ENCODE measurements around the gene BYSL.

The BYSL gene

DNA sequence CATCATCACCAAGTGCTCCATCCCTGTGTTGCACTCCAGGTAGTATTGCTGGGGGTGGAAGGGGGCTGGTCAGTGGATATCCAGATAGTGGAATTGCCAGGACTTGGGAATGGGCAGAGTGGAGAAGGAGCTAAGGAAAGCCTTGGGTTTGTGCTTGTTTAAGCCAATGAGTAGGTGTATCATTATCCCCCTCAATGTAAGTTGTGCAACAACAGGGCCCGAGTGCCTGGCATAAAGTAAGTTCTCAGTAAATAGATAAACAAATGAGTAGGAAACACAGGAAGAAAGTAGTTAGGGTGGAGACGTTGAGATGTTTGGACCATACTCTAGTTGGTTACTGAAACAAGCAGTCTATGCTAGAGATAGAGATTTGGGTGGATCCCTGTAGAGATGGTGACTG, 10.5 kb downstream of the BYSL start:
- in situ Hi-C loops (cut with MboI; ENCODE audit: low sequenced_read_pairs): no loop called here
- no peaks in the 10 kb centered on the region for H3K9me3 ChIP-seq
- H3K36me3 ChIP-seq (replicated peaks): peaks cover 100% of the 10 kb centered on the region

DNA sequence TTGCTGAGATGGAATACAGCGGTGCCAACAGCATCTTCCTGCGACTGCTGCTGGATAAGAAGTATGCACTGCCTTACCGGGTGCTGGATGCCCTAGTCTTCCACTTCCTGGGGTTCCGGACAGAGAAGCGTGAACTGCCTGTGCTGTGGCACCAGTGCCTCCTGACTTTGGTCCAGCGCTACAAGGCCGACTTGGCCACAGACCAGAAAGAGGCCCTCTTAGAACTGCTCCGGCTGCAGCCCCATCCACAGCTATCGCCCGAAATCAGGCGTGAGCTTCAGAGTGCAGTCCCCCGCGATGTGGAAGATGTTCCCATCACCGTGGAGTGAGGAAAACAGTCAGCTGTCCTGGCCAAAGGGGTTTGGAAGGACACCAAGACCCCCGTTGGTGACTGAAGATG, 11.1 kb downstream of the BYSL start:
- Histone ChIP-seq H3K27me3 (ENCODE audit: low read depth) (no peaks in the 10 kb centered on the region), H3K36me3 (replicated peaks) (peaks cover 100% of the 10 kb centered on the region), H3K4me1 (0 out of 2 replicates have a peak, but pooled peaks cover 2% of the 10 kb centered on the region), H3K9me3 (no peaks in the 10 kb centered on the region), H3K4me3 (no peak overlapping the region)
- in situ Hi-C loops (cut with MboI; ENCODE audit: low sequenced_read_pairs): no loop called here
- peak in 1 of 2 experiments; percentile 0 for DNase-seq (ENCODE audit: low spot score in 2 of 2)

More for the DNA sequence above, 10.5 kb downstream of the BYSL start:
- DNase-seq (ENCODE audit: low spot score in 2 of 2): peak in 1 of 2 experiments; percentile 1
- Histone ChIP-seq H3K4me3 (no peak overlapping the region), H3K4me1 (0 out of 2 replicates have a peak, but pooled peaks cover 2% of the 10 kb centered on the region), H3K27me3 (ENCODE audit: low read depth) (no peaks in the 10 kb centered on the region)

DNA sequence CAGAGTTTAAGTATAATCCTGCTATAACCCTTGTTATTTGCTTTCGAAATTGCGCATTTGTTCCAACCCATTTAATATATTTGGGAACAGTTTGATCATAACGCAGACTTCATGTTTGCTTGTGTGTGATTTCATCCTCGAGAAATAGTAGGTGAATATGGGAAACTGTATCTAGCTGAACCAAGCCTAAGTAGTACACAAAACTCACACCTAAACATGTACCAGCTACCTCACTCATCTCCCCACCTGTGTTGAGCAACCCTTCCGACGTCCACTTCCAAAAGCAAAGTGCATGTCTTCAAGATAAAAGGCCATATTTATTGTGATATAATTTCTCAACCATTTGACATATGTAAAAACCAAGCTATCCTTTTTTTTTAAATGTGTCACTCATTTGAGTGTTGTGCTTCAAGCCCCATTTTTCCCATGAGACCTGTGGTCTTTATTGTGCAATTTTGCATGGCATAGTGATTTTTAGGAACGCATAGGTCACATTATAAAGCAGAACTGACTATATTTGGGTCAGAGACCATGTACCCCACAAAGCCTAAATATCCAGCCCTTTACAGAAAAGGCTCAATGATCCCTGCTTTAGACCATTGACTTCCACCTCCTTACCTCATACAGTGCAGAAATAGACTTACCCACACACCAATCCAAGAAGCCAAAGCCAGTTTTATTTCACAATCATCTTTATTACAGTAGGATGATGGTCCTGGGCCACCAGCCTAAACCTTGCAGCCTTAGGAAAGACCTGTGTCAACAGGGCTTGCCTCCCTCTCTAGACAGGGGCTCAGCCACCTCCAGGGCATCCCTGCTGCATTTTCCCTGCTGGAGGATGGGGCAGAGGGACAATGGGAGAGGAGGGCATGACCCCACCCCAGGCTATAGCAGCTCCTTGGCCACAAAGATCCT, 13.2 kb downstream of the BYSL start:
- Histone ChIP-seq H3K36me3 (replicated peaks) (peaks cover 90% of the 10 kb centered on the region), H3K27me3 (ENCODE audit: low read depth) (no peaks in the 10 kb centered on the region), H3K4me1 (peaks cover 5% of the 10 kb centered on the region), H3K4me3 (no peak overlapping the region), H3K9me3 (no peaks in the 10 kb centered on the region)
- DNase-seq (ENCODE audit: low spot score in 2 of 2): peak in 1 of 2 experiments; percentile 2
- in situ Hi-C loops (cut with MboI; ENCODE audit: low sequenced_read_pairs): loop anchor here (5.0 kb wide), 1 partner anchor 113 kb away; no protein-coding TSS in a partner anchor

DNA sequence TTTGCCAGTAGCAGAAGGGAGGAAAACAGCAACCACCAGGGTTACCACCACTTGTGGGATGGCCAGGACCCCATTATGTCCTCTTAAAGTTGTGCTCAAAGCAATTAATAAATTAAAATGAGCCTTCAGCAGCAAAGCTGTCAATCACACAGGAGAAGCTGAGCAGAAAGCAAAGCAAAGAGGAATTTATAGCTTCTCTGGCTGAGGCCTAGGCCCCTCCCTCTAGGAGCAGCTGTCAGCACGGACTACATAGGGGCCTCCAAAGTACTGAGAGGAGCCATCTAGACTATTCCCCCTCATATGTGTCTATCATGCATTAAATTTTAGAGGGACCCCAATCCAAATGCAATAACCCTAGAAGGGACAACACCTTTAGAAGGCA, 13.9 kb downstream of the BYSL start:
- DNase-seq (ENCODE audit: low spot score in 2 of 2): peak in 1 of 2 experiments; percentile 2
- Histone ChIP-seq H3K27me3 (ENCODE audit: low read depth) (no peaks in the 10 kb centered on the region), H3K9me3 (no peaks in the 10 kb centered on the region), H3K36me3 (replicated peaks) (peaks cover 83% of the 10 kb centered on the region), H3K4me1 (peaks cover 12% of the 10 kb centered on the region), H3K4me3 (no peak overlapping the region)
- in situ Hi-C loops (cut with MboI; ENCODE audit: low sequenced_read_pairs): loop anchor here (5.0 kb wide), 1 partner anchor 112 kb away; no protein-coding TSS in a partner anchor

DNA sequence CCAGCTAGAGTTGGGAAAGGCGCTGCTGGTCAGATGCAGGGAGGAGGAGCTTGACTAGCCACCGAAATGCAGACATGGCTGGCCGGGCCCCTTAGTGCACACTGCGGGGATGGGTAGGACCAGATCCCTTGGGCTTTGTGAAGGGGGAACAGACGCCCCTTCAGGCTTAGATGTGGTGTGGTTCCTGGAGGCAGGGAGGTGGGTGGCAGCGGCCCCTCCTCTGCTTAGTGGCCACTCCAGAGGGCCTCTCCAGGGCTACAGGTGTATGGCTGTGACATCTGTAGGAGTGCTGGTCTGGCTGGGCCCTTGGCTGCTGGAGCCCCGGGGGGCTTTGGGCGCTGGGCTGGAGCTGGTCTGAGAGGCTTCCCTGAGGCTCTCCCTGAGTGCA, 14.4 kb downstream of the BYSL start:
- no peaks in the 10 kb centered on the region for H3K27me3 ChIP-seq (ENCODE audit: low read depth)
- in situ Hi-C loops (cut with MboI; ENCODE audit: low sequenced_read_pairs): loop anchor here (5.0 kb wide), 1 partner anchor 112 kb away; no protein-coding TSS in a partner anchor
- H3K4me1 ChIP-seq: peaks cover 12% of the 10 kb centered on the region
- H3K4me3 ChIP-seq: no peak overlapping the region
- H3K9me3 ChIP-seq: no peaks in the 10 kb centered on the region
- peaks cover 78% of the 10 kb centered on the region for H3K36me3 ChIP-seq (replicated peaks)
- no peak for DNase-seq (ENCODE audit: low spot score in 2 of 2)

DNA sequence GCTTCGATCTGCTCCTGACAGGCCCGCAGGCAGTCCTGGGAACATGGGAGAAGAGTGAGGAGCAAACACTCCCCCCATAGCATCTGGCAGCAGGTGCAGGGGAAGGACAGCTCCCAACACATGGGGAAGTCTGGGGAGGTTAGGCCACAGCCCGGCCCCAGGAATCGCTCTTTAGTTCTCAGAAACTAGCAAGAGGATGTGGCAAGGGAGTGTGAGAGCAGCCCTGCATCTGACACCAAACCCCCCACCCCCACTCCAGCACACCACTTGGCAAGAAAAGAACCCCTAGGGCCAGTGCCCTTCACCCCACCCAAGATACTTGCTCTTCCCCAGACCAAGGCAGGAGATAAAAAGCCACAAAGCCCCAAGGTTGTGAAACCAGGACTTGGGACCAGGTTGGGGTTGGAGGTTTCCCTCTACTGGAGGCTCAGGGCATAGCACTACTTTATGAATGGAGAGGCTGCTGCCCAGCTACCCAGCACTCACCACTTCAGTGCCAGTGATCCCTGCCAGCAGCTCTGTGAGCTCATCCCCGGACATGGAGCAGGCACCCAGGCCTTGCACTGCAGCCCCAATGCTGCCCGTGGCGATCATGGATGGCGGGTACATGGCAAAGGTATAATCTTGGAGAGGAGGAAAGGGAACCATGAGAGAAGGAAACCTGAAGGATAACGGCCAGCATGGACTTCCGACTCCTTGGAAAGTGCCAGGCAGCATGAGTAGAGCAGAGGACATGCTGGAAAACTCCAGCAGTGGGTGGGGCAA, 15.0 kb downstream of the BYSL start:
- H3K9me3 ChIP-seq: no peaks in the 10 kb centered on the region
- no peak overlapping the region for H3K4me3 ChIP-seq
- in situ Hi-C loops (cut with MboI; ENCODE audit: low sequenced_read_pairs): loop anchor here (5.0 kb wide), 1 partner anchor 111 kb away; no protein-coding TSS in a partner anchor
- H3K27me3 ChIP-seq (ENCODE audit: low read depth): no peaks in the 10 kb centered on the region
- DNase-seq (ENCODE audit: low spot score in 2 of 2): peak; percentile 65 to 80
- peaks cover 12% of the 10 kb centered on the region for H3K4me1 ChIP-seq
- H3K36me3 ChIP-seq (replicated peaks): peaks cover 73% of the 10 kb centered on the region

DNA sequence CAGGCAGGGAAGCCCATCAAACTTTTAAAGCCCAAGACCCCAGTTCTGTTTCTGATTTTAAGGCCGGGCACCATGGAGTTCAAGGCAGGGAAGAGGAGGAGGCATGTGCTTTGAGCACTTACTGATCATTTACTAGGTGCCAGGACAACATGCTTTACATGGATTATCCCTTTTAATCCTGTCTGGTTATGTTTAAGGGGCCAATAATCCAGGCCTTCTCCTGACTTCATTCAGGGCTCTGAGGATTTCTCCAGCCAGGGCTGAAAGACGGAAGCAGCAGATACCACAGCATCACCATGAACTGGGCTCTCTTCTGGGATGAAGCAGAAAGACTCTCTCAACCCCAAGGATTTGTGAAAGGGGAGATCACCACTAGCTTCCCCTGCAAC, 16.2 kb downstream of the BYSL start:
- no peaks in the 10 kb centered on the region for H3K27me3 ChIP-seq (ENCODE audit: low read depth)
- DNase-seq (ENCODE audit: low spot score in 2 of 2): peak in 1 of 2 experiments; percentile 2
- peaks cover 18% of the 10 kb centered on the region for H3K4me1 ChIP-seq
- in situ Hi-C loops (cut with MboI; ENCODE audit: low sequenced_read_pairs): loop anchor here (5.0 kb wide), 1 partner anchor 110 kb away; no protein-coding TSS in a partner anchor
- no peak overlapping the region for H3K4me3 ChIP-seq
- no peaks in the 10 kb centered on the region for H3K9me3 ChIP-seq
- H3K36me3 ChIP-seq (replicated peaks): peaks cover 61% of the 10 kb centered on the region

DNA sequence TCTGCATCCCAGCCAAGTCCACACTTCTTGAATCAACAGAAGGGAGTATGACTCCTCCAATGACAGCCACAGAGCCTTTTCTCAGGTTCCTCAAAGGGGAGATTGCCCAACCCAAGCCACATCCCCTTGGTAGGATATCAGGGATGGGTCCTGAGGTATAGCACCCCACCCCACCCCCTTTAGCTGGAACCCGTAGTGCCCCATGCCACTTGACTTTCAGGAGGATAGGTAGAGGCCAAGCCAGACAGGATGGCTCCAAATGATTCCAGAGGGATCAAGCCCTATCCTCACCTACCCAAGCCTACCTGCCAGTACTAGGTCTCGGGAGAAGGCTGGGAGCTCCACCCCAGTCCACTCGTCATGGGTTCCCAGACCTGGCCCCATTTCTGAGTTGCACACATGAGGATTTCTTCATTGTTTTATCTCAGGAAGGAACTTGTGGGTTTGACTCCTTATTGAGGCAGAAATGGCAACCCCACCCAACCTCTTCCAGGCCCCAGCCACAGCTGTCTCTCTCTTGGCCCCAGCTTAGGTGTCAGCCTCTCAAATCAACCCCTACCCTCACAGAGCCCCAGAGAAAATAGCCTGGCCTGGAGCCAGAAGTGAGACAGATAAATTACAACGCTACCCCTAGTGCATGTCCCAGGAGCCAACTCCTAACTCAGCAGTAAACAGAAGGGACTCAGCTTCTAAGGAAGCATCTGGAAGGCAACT, 16.7 kb downstream of the BYSL start:
- peak in 1 of 2 experiments; percentile 0 for DNase-seq (ENCODE audit: low spot score in 2 of 2)
- Histone ChIP-seq H3K36me3 (replicated peaks) (peaks cover 55% of the 10 kb centered on the region), H3K9me3 (no peaks in the 10 kb centered on the region), H3K27me3 (ENCODE audit: low read depth) (no peaks in the 10 kb centered on the region), H3K4me3 (no peak overlapping the region), H3K4me1 (peaks cover 18% of the 10 kb centered on the region)
- in situ Hi-C loops (cut with MboI; ENCODE audit: low sequenced_read_pairs): loop anchor here (5.0 kb wide), 1 partner anchor 109 kb away; no protein-coding TSS in a partner anchor

DNA sequence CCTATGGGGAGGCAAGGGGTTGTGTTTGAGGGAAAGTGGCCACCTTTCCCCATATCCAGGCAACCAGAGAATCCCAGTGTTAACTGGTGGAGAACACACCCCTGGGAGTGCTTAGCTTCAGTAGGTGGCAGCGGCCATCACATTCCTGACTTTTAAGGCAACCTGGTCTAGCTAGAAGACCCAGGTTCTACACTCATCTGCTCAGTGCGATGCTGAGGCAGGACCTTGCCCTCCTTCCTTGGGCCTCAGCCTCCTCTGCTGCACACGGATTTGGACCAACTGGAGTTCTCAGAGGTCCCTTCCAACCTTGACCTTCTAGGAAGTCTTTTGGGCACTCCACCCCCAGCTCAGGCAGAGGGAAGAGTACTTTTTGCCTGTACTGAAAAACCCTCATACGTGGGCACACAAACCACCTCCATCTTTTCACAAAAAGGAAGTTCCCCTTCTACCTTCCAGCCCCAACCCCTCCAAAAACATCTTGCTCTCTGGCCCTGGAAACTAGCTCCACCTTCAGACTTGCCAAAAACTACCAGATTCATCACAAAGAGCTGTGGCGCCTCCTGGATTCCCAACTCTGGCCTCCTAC, 17.4 kb downstream of the BYSL start:
- Histone ChIP-seq H3K27me3 (ENCODE audit: low read depth) (no peaks in the 10 kb centered on the region), H3K9me3 (no peaks in the 10 kb centered on the region), H3K4me3 (no peak overlapping the region), H3K4me1 (peaks cover 18% of the 10 kb centered on the region), H3K36me3 (replicated peaks) (peaks cover 48% of the 10 kb centered on the region)
- in situ Hi-C loops (cut with MboI; ENCODE audit: low sequenced_read_pairs): loop anchor here (5.0 kb wide), 1 partner anchor 109 kb away; no protein-coding TSS in a partner anchor
- DNase-seq (ENCODE audit: low spot score in 2 of 2): peak in 1 of 2 experiments; percentile 2

DNA sequence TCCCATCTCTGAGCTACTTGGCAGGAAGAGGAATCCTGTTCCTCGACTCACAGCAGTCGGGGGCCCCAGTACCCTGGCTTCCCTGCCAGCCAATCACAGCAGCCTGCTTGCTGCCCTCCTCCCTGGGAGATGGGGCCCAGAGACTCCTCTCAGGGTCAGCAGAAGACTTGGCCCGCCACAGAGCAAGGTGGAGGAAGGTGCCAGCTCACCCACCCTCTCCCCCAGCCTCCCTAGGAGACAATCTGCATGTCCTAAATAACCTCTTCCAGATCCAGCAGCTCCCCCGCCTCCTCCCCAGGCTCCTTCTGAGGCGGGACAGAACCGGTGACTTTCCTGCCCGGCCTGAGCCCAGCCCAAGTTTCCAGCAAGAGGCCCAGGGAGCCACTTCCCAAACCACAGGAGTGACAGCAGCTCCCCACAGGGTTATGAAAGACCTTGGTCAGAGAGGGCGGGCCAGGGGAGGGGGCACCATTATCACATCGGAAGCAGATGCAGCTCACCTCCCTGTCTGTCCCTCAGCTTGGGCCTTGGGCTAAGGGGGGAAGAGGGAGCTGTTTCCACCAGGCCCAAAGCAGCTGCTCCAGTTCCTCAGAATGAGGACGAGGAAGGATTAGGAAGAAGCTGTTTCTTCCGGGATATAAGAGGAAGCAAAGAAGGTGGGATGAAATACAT, 18.0 kb downstream of the BYSL start:
- DNase-seq (ENCODE audit: low spot score in 2 of 2): peak in 1 of 2 experiments; percentile 2
- Histone ChIP-seq H3K9me3 (no peaks in the 10 kb centered on the region), H3K27me3 (ENCODE audit: low read depth) (no peaks in the 10 kb centered on the region), H3K4me1 (peaks cover 18% of the 10 kb centered on the region), H3K4me3 (peak overlapping the region; percentile 90; the same call in 1 of the 2 replicates), H3K36me3 (replicated peaks) (peaks cover 42% of the 10 kb centered on the region)
- in situ Hi-C loops (cut with MboI; ENCODE audit: low sequenced_read_pairs): loop anchor here (5.0 kb wide), 1 partner anchor 108 kb away; no protein-coding TSS in a partner anchor

DNA sequence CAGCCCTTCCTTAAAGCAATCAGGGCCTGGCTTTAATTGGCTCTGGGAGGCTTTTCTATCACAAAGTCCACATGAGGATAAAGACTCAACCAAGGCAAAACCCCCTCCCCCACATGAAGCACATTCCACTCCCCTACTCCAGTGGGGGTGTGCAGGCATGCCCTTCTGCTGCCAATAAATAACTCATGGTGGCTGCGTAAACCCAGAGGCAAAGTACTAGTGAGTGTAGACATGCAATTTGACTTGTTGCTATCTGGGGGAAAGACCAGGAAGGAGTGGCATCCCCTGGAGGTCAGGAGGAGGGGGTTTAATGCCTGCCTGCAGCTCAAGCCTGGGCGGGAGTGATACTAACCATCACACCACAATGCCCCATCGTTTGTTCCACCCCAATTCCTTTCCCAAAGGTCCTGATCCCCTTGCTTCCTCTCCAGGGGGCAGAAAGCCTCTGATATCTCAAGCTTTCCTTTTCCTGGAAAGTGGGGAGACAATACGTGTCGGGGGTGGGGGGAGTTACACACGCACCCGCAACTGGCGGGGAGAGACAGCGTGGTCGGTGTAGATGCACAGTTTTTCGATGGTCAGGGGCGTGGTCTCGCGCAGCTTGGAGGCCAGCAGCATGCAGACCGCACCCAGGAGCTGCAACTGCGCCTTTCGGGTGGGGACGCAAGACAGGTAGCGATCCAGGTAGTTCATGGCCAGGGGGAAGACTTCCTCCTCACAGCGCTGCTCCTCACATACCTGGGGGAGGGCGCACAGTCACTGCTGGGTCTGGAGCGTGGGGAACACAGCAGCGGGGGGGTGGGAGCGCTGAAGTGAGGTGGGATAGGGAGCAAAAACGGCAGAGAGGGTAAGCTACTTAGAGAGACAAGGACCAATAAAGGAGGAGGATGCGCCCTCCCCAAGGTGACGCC, 18.8 kb downstream of the BYSL start:
- peak; percentile 2 to 68 for DNase-seq (ENCODE audit: low spot score in 2 of 2)
- no peaks in the 10 kb centered on the region for H3K27me3 ChIP-seq (ENCODE audit: low read depth)
- H3K9me3 ChIP-seq: no peaks in the 10 kb centered on the region
- peaks cover 34% of the 10 kb centered on the region for H3K36me3 ChIP-seq (replicated peaks)
- in situ Hi-C loops (cut with MboI; ENCODE audit: low sequenced_read_pairs): loop anchor here (5.0 kb wide), 1 partner anchor 107 kb away; no protein-coding TSS in a partner anchor
- peaks cover 18% of the 10 kb centered on the region for H3K4me1 ChIP-seq
- H3K4me3 ChIP-seq: peak overlapping the region; percentile 90

Data from HAP-1 (cell line).